Fibroblast of pulmonary artery (primary cell): ENCODE results near the gene SKI.

Experiments
- DNase-seq: peaks from one replicate; pipeline ENCODE4 v3.0.0-alpha.2; 2010; ENCODE audit warnings: low read depth
- H3K4me3 ChIP-seq: replicated peaks from 2 replicates; pipeline ENCODE4 v1.5.1; 2011; ENCODE audit warnings: low read depth, mild to moderate bottlenecking, control low read depth, low read length, moderate library complexity
- TF ChIP-seq, protein P1 (sequence below): IDR thresholded peaks from 2 replicates; pipeline ENCODE4 v1.5.1; 2011; ENCODE audit warnings: mild to moderate bottlenecking, control low read depth, low read length, inconsistent platforms; ENCODE audit errors: missing control alignments

The SKI gene

DNA sequence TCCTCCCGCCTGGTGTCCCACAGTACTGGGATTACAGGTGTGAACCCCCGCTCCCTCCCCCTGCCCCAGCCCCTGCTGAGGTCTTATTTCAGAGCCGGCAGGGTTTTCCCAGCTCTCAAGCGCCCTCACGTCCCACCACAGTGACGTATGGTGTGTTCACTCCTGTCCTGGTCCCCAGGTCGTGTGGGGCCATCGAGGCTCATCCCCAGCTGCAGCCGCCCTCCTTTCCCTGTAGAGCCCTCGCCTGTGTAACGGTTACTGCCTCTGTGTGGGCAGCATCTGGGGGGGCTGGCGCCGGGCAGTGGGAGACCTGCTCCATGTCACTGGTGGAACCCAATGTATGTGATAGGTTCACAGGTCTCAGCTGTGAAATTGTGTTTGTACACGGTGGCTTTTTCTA lies 23.2 kb downstream of the SKI start:
- TF ChIP-seq, protein P1, sequence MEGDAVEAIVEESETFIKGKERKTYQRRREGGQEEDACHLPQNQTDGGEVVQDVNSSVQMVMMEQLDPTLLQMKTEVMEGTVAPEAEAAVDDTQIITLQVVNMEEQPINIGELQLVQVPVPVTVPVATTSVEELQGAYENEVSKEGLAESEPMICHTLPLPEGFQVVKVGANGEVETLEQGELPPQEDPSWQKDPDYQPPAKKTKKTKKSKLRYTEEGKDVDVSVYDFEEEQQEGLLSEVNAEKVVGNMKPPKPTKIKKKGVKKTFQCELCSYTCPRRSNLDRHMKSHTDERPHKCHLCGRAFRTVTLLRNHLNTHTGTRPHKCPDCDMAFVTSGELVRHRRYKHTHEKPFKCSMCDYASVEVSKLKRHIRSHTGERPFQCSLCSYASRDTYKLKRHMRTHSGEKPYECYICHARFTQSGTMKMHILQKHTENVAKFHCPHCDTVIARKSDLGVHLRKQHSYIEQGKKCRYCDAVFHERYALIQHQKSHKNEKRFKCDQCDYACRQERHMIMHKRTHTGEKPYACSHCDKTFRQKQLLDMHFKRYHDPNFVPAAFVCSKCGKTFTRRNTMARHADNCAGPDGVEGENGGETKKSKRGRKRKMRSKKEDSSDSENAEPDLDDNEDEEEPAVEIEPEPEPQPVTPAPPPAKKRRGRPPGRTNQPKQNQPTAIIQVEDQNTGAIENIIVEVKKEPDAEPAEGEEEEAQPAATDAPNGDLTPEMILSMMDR: no peak
- no peak overlapping the region for H3K4me3 ChIP-seq

DNA sequence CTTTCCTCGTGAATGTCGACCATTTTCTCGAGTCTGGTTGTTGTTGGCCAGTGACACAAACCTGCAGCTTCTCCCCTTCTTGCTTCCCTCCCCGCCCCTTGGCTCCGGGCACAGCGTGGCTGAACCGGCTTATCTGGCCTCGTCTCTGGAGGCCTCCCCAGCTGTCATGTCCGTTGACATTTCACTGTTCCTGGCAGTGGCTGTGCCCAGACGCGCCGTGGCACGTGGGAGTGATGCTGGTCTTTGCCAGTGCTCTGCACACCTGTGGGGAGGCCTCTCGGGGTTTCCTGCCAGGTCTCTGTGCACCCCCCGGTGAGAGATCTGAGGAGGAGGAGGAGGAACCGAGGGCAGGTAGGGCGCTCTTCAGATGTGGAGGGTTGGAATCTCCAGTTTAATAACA lies 23.7 kb downstream of the SKI start:
- TF ChIP-seq, protein P1: no peak
- peak; percentile 22 for DNase-seq
- H3K4me3 ChIP-seq: no peak overlapping the region

More for the DNA sequence above, 23.2 kb downstream of the SKI start:
- no peak for DNase-seq

DNA sequence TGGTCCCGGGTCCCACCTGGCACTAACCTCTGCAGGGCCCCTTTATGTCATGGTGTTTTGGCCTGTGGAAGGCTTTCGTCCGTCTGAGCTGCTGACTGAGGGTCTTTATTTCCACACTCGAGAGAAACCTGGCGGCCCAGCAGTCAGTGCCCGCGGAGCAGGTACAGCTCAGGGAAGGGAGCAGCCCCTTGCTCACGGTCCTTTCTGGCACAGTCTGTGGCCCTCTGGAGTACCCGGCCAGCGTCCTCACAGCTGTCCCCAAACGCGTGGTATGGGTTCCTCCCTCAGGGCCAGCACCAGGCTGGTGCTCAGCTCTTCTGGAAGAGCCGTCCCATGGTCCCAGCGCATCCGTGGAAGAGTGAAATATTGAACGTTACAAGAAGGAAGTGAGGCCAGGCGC lies 24.3 kb downstream of the SKI start:
- DNase-seq: no peak
- TF ChIP-seq, protein P1: no peak
- no peak overlapping the region for H3K4me3 ChIP-seq

DNA sequence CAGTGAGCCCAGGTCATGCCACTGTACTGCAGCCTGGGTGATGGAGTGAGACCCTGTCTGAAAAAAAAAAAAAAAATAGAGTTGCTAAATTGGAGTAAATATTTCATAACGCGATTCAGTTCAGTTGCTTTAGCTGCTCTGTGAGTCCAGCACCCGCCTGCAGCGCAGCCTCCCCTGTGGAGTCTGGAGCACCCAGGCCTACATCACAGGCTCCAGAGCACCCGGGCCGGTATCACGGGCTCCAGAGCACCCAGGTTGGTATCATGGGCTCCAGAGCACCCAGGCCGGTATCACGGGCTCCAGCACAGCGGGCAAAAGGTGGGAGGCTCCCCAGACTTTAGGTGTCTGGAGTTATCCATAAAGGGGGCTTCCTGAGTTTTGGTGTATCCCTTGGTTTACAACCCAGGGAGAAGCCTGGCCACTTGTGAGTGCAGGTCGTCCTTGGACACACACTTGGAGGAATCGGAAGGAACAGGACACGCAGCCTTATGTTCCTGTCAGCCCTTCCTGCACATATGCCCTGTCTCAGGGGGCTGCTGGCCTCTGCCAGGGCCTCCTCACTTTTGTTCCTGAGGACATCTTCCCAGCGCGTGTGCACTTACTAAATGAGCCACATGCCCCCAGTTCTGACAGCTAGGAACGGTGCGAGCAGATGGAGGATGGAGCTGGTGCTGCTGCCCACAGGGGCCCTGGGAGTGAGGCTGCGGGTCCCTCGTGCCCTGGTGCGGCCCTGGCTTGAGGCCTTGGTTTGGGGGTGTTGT lies 25.1 kb downstream of the SKI start:
- TF ChIP-seq, protein P1: no peak
- DNase-seq: no peak
- no peak overlapping the region for H3K4me3 ChIP-seq

DNA sequence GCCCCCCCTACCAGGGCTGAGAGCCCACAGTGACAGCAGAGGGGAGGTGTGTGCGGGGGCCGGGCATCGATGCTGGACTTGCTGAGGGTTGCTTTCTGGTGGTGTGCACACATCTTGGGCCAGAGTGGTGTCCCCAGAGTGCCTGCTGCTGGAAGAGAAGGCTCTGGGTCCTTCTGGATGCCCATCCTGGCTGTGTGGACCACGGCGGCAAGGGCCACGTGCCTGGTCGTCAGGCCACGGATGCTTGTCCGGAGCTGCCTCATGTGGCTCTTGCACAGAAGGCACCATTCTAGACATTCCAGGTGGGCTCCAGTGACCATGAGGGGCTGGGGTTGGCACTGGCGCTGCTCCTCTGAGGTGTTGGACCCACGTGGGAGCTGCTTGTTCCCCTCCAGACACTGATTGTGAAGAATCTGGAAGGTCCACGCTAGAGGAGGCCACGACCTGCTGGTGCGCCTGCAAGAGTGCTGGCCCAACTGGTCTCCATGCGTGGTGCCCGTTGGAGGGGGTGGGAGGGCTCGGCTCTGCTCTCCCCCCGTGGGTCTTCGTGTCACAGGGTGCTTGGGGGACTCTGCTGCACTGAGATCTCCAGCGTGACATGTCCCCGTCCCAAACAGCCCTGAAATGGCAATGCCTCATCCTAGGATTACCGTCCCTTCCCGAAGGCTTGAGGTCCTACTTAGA lies 25.8 kb downstream of the SKI start:
- no peak for DNase-seq
- TF ChIP-seq, protein P1: no peak
- H3K4me3 ChIP-seq: no peak overlapping the region

DNA sequence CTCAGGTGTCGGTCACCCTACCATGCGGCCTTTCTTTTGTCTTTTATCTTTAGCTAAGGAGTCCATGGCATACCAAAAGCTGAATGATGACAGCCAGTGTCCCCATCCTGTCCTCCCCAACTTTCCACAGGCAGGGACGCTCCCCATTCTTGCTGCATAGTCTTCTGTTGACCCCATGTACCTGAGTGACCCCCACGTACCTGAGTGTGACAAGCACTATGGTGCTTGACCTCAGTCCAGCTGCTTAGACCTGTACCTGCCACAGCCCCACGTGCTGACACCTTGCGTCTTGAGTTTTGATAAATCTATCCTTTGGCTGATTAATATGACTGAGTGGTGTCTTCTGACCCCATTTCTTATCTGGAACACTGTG lies 26.9 kb downstream of the SKI start:
- TF ChIP-seq, protein P1: no peak
- DNase-seq: no peak
- H3K4me3 ChIP-seq: no peak overlapping the region
